ENCODE data around the gene SHISA9.

- TF ChIP-seq CTCF (conservative IDR thresholded peaks at IDR 0.05; ENCODE audit: low read depth, low read length) (no peak), EZH2 (IDR thresholded peaks at IDR 0.05; ENCODE audit: low read length, unreplicated experiment) (no peak)
These were observed 353.7 kb downstream of the SHISA9 start for GRCh38 chr16:13254998-13255614.
